GM21515 (cell line): ENCODE measurements around the gene POC1B.
A peak's percentile ranks its signal among the peaks of the same experiment; 100 is the strongest.

Experiments used
- ATAC-seq: cut with Tn5 transposase; IDR thresholded peaks from one replicate; pipeline ENCODE4 v1.9.1; 2021; ENCODE audit not compliant: unreplicated experiment

Gene POC1B

GRCh38 chr12:89525824-89526770 lies at the start of gene POC1B:
POC1B (minus strand) TSS chr12:89526047; CDS start chr12:89525895, 152 bp downstream.
- peak; percentile 69 for ATAC-seq

DNA sequence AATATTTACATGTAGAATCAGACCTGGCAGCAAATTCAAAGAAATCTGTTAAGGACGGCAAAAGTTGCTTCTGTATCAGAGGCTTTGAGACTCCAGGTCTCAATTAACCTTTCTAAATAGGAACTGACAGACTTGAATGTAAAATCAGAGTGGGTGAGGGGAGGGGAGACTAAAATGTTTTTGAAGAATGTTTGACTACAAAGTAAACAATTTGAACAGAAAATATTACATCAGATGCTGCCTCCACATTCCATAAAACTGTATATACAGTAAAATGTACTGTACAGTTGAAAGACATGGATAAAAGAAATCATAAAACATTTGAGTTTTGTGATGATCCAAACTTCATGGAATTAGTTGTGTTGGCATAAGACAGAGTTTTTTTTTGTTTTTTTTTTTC lies 49.5 kb upstream of the POC1B start:
- no peak for ATAC-seq

- no peak for ATAC-seq
These were observed 48.9 kb upstream of the POC1B start for GRCh38 chr12:89574736-89575208.

GRCh38 chr12:89573051-89573810 lies 47.4 kb upstream of the POC1B start:
- no peak for ATAC-seq

GRCh38 chr12:89571491-89572195 lies 45.8 kb upstream of the POC1B start:
- no peak for ATAC-seq

GRCh38 chr12:89568484-89568883 lies 42.6 kb upstream of the POC1B start:
- no peak for ATAC-seq

- ATAC-seq: no peak
These were observed 41.9 kb upstream of the POC1B start for GRCh38 chr12:89567691-89568239.

DNA sequence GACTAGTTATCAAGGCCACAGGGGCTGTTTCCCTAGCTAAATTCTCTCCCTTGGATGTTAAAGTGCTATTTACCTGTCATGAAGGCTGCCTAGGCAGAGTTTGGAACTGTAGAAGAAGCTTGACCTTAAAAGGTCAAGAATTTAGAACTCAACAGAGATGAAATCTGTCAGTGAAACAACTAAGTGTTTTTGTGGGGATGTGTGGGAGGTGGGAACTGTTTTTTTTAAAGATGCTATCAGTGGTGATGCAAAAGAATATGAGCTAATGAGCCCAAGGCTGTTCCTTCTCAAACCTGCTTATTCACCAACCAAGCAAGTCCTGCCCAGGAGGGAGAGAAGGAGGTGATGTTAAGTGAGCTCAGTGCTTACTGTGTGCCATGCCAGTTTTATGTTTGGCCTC lies 40.8 kb upstream of the POC1B start:
- ATAC-seq: no peak

GRCh38 chr12:89565002-89565401 lies 39.2 kb upstream of the POC1B start:
- no peak for ATAC-seq

DNA sequence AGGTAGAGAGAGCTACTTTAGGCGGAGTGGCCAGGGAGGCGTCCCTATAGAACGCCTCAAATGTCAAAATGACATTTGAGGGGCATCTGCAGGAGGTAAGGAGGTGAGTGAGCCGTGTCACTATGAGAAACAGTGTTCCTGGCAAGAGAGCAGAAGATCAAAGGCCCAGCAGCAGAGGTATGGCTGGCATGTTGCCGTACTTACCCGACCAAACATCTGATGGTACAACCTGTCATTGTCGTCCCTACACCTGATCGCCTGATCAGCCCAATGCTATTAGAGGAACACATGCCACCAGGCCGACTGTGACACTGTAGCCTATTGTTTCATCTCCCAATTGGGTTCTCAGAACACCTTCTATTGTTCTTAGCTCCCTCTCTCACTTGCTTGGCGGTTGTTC lies 33.9 kb upstream of the POC1B start:
- no peak for ATAC-seq

- no peak for ATAC-seq
These were observed 31.1 kb upstream of the POC1B start for GRCh38 chr12:89556976-89557375.

DNA sequence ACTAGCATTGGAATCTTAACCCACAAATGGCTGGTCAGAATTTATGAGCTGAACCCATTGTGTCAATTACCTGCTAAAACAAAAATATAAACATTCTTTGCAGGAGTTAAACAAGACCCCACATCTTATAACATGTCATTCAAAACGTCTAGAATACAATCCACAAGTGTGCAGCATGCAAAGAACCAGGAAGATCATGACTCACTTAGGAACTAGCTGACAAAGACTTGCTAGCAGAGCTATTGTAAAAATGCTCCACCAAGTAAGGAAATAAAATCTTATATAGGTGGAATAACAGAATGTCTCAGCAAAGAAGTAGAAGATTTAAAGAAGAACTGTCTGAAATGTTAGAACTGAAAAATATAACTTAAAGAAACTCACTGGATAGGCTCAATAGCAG lies 26.5 kb upstream of the POC1B start:
- ATAC-seq: no peak

DNA sequence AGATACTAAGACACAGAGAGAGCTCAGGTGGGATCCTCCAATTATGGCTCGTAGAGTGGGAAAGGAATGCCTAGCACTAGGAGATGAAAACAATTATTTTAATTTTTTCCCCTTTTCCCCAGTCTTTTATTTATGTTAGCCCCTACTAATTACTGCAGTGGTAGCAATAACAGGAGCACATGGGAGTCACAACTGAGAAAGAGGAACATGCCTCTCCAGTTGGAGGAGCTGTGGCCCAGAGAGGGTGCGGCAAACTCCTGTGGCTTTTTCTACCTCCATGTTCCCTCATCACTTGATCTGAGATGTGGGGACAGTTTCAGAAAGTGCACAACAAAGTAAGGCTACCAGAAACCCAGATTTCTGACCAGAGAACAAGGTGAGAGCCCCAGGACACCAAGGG lies 25.9 kb upstream of the POC1B start:
- ATAC-seq: no peak

- no peak for ATAC-seq
These were observed 21.3 kb upstream of the POC1B start for GRCh38 chr12:89547101-89547500.

DNA sequence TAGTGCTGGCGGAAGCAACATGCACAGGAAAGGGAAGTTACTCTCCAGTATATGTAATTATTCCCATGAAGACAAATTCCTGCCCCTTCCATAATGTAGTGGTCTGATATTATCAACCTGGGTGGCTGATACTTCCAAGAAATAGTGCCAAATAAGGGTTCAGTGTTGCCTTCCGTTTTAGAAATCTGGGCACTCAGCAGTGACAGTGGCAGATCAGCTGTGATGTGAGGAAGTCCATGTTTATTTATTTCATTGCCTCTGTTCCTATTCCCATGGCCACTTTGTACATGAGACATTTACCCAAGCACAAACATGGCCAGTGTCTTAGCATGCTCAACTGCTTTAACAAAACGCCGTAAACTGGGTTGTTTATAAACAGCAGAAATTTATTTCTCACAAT lies 20.3 kb upstream of the POC1B start:
- no peak for ATAC-seq

DNA sequence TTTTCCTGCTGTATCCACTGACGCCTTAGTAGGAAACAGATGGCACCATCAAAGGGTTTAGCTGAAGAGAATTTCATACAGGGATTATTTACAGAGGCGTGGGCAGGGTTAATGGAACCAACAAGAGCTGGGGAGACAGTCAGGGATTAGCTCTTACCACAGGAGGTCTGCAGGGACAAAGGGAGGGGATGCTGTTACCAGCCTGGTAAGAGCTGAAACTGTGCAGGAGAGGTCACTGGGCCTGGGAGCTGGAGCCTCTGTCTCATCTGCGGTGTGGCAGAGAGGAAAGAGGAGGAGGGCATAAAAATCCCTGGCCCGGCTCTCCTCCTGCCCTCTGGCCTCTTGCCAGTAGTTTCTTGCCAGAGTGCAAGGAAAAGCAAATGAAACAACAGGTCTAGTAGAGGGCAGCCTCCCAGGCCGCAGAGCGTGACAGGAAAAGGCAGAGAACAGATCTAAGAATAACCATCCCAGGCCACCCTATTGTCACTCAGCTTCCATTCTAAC lies 18.9 kb upstream of the POC1B start:
- no peak for ATAC-seq

DNA sequence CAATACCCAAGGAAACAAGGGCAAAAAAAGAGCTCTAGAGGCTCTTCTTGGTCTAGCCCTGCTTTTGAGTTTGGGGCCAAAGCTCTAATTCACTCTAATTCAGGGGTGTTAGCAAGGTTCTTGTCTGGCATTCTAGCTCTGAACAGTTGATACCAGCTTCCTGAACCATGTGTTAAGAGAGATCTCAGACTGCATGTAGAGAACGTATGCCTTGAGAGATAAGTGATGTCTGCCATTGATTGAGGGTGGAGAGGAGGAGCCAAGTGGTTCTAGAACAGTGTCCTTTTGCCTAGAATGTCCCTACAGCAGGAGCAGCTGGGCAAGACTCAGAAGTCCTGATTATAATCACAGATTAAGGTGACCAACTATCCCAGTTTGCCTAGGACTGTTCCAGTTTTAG lies 18.2 kb upstream of the POC1B start:
- no peak for ATAC-seq

GRCh38 chr12:89542912-89543592 lies 17.2 kb upstream of the POC1B start:
- peak; percentile 89 for ATAC-seq

- ATAC-seq: no peak
These were observed 16.4 kb upstream of the POC1B start for GRCh38 chr12:89542236-89542635.

GRCh38 chr12:89540586-89540985 lies 14.7 kb upstream of the POC1B start:
- no peak for ATAC-seq
